Measurements from ENCODE around the gene RALA. TPM values are rescaled to one million over a fixed set of nuclear protein-coding genes. Genes with fewer than 3 reads are reported as not detected.

RALA gene
- total RNA-seq, 4 donors from 2014 or later, result 9.2 to 11.6 (median 10.7) TPM

DNA sequence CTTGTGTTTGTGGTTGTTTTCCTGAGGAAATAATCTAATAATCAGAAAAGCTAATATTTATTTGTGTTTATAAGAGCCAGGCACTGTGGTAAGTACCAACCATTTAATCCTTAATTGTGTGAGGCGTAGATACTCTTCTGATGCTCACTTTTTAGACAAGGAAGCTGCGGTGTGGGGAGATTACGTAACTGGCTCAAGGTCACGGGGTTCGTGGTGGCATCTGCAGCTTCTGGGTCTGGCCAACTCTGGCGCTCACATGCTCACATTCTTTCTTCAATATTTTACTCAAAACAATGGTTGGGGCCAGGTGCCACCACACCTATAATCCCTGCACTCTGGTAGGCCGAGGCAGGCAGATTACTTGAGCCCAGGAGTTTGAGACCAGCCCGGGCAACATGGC is 77.6 kb downstream of the RALA start:
- H3K36me3 ChIP-seq, result peaks cover 0 to 35% of the 10 kb centered on the region in 2 donors
- TF ChIP-seq POLR2A (IDR thresholded peaks at IDR 0.05) (no peak), CTCF (IDR thresholded peaks at IDR 0.05 in 4 of 5, conservative IDR thresholded peaks at IDR 0.05 in 1 of 5) (no peak)
- DNase-seq (peak in 1 of 2 donors; percentile 26), ATAC-seq (no peak)
- no peaks in the 10 kb centered on the region for H3K9me3 ChIP-seq
- in situ Hi-C loops (cut with MboI; ENCODE audit: low sequenced_read_pairs in 4 of 4), result no loop called here
- H3K4me3 ChIP-seq, result no peak overlapping the region
- no peak overlapping the region for H3K27ac ChIP-seq
- no peaks in the 10 kb centered on the region for H3K27me3 ChIP-seq
- no peaks in the 10 kb centered on the region for H3K4me1 ChIP-seq
- intact Hi-C loops (cut with DNase I; ENCODE audit: low total_unique reads), result no loop called here

GRCh38 chr7:39702133-39702532 is 78.8 kb downstream of the RALA start:
- no peak overlapping the region for H3K27ac ChIP-seq
- no peak overlapping the region for H3K4me3 ChIP-seq
- TF ChIP-seq POLR2A (IDR thresholded peaks at IDR 0.05), result no peak
- H3K9me3 ChIP-seq, result no peaks in the 10 kb centered on the region
- intact Hi-C loops (cut with DNase I; ENCODE audit: low total_unique reads), result no loop called here
- no peaks in the 10 kb centered on the region for H3K27me3 ChIP-seq
- DNase-seq (no peak), ATAC-seq (no peak)
- in situ Hi-C loops (cut with MboI; ENCODE audit: low sequenced_read_pairs in 4 of 4), result no loop called here
- peaks cover 0 to 26% of the 10 kb centered on the region in 2 donors for H3K36me3 ChIP-seq
- H3K4me1 ChIP-seq, result no peaks in the 10 kb centered on the region

DNA sequence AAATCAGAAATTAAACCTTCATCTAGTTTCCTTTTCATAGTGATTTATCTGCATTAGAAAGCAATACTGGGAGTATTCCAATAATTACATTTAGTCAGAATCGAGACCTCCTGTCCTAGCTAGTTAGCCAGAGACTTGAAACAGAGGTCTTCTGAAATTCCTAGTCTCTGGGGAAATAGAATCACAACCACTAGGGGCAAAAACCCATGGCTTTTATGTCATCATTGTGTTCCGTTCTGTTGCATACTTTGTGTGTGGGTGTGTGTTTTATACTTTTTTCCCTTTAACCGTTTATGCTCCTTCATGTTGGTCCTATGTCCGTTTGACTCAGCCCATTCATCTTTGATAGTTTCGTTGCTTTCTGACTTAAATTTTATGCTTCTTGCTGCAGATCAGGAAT is 79.8 kb downstream of the RALA start:
- Histone ChIP-seq H3K4me3 (no peak overlapping the region), H3K27me3 (no peaks in the 10 kb centered on the region), H3K9me3 (no peaks in the 10 kb centered on the region), H3K4me1 (no peaks in the 10 kb centered on the region), H3K36me3 (peaks cover 0 to 19% of the 10 kb centered on the region in 2 donors), H3K27ac (no peak overlapping the region)
- intact Hi-C loops (cut with DNase I; ENCODE audit: low total_unique reads), result no loop called here
- no peak for DNase-seq
- in situ Hi-C loops (cut with MboI; ENCODE audit: low sequenced_read_pairs in 4 of 4), result no loop called here
- TF ChIP-seq CTCF (IDR thresholded peaks at IDR 0.05 in 4 of 5, conservative IDR thresholded peaks at IDR 0.05 in 1 of 5) (no peak), POLR2A (IDR thresholded peaks at IDR 0.05) (no peak)
- ATAC-seq, result no peak

GRCh38 chr7:39709029-39709428 is 85.7 kb downstream of the RALA start:
- Histone ChIP-seq H3K27me3 (no peaks in the 10 kb centered on the region), H3K36me3 (peaks cover 0 to 4% of the 10 kb centered on the region in 2 donors), H3K4me1 (no peaks in the 10 kb centered on the region), H3K9me3 (no peaks in the 10 kb centered on the region), H3K4me3 (no peak overlapping the region), H3K27ac (no peak overlapping the region)
- ATAC-seq (no peak), DNase-seq (no peak)
- in situ Hi-C loops (cut with MboI; ENCODE audit: low sequenced_read_pairs in 4 of 4) (no loop called here), intact Hi-C loops (cut with DNase I; ENCODE audit: low total_unique reads) (no loop called here)
- TF ChIP-seq POLR2A (IDR thresholded peaks at IDR 0.05) (no peak), CTCF (IDR thresholded peaks at IDR 0.05 in 4 of 5, conservative IDR thresholded peaks at IDR 0.05 in 1 of 5) (no peak)

GRCh38 chr7:39709768-39710311 is 86.5 kb downstream of the RALA start:
- no peak for DNase-seq

More at GRCh38 chr7:39709768-39710311, 86.5 kb downstream of the RALA start:
- Histone ChIP-seq H3K27ac (no peak overlapping the region), H3K4me1 (no peaks in the 10 kb centered on the region), H3K4me3 (no peak overlapping the region), H3K27me3 (no peaks in the 10 kb centered on the region), H3K9me3 (peaks cover 0 to 4% (median 0%) of the 10 kb centered on the region in 3 donors), H3K36me3 (peaks cover 0 to 4% of the 10 kb centered on the region in 2 donors)
- intact Hi-C loops (cut with DNase I; ENCODE audit: low total_unique reads), result no loop called here
- TF ChIP-seq CTCF (IDR thresholded peaks at IDR 0.05 in 4 of 5, conservative IDR thresholded peaks at IDR 0.05 in 1 of 5) (no peak), POLR2A (IDR thresholded peaks at IDR 0.05) (no peak)
- in situ Hi-C loops (cut with MboI; ENCODE audit: low sequenced_read_pairs in 4 of 4), result no loop called here
- ATAC-seq, result no peak
